SK-N-SH treated with all-trans-retinoic acid at 6 μM for 48 hours (cell line): Measurements from ENCODE around the gene TRIM17.

ENCODE experiments used
- ATAC-seq: fragments of 200-7000 bp; cut with Tn5 transposase; 3 replicates; pipeline ENCODE4 v1.9.1; 2020; ENCODE audit warnings: mild to moderate bottlenecking, moderate library complexity
- ARNTL ChIP-seq: fragments of 450-650 bp; formaldehyde crosslinking; IDR thresholded peaks from 2 replicates; pipeline ENCODE4 v1.5.0; 2020; ENCODE audit warnings: low read depth, mild to moderate bottlenecking, moderate library complexity, borderline replicate concordance
- BACH2 ChIP-seq: fragments of 250-450 bp; sonication (Bioruptor Pico); IDR thresholded peaks from 2 replicates; pipeline ENCODE4 v1.9.0; 2021; ENCODE audit warnings: mild to moderate bottlenecking, borderline replicate concordance
- CREB5 ChIP-seq: fragments of 250-450 bp; sonication (Bioruptor Pico); IDR thresholded peaks from 2 replicates; pipeline ENCODE4 v1.5.1; 2020; ENCODE audit warnings: low read depth, mild to moderate bottlenecking, moderate library complexity
- CSDC2 ChIP-seq: fragments of 250-450 bp; sonication (Bioruptor Pico); IDR thresholded peaks from 2 replicates; pipeline ENCODE4 v1.5.0; 2020; ENCODE audit warnings: mild to moderate bottlenecking, moderate library complexity
- CSRNP3 ChIP-seq: fragments of 250-450 bp; sonication (Bioruptor Pico); IDR thresholded peaks from 2 replicates; pipeline ENCODE4 v1.5.1; 2021; ENCODE audit warnings: mild to moderate bottlenecking, moderate library complexity
- ESRRG ChIP-seq: fragments of 250-450 bp; sonication (Bioruptor Pico); IDR thresholded peaks from 2 replicates; pipeline ENCODE4 v1.6.1; 2021; ENCODE audit warnings: mild to moderate bottlenecking
- GLIS3 ChIP-seq: fragments of 250-450 bp; sonication (Bioruptor Pico); IDR thresholded peaks from 2 replicates; pipeline ENCODE4 v1.5.0; 2020; ENCODE audit warnings: mild to moderate bottlenecking, moderate library complexity
- ISL1 ChIP-seq: fragments of 250-450 bp; sonication (Bioruptor Pico); IDR thresholded peaks from 2 replicates; pipeline ENCODE4 v2.1.2; 2022; ENCODE audit warnings: mild to moderate bottlenecking, moderate library complexity
- OSR1 ChIP-seq: fragments of 250-450 bp; sonication (Bioruptor Pico); IDR thresholded peaks from 2 replicates; pipeline ENCODE4 v1.8.0; 2022; ENCODE audit warnings: moderate library complexity, mild to moderate bottlenecking, inconsistent platforms
- PATZ1 ChIP-seq: fragments of 250-450 bp; sonication (Bioruptor Pico); IDR thresholded peaks from 2 replicates; pipeline ENCODE4 v1.8.0; 2020; ENCODE audit warnings: mild to moderate bottlenecking, moderate library complexity, borderline replicate concordance
- POU6F1 ChIP-seq: fragments of 250-450 bp; sonication (Bioruptor Pico); IDR thresholded peaks from 2 replicates; pipeline ENCODE4 v1.8.0; 2021; ENCODE audit warnings: low read depth, mild to moderate bottlenecking, moderate library complexity, borderline replicate concordance
- PPARA ChIP-seq: fragments of 250-450 bp; sonication (Bioruptor Pico); IDR thresholded peaks from 2 replicates; pipeline ENCODE4 v1.5.0; 2020; ENCODE audit warnings: mild to moderate bottlenecking, borderline replicate concordance
- RARB ChIP-seq: fragments of 250-450 bp; sonication (Bioruptor Pico); IDR thresholded peaks from 2 replicates; pipeline ENCODE4 v1.8.0; 2021; ENCODE audit warnings: mild to moderate bottlenecking, moderate library complexity
- SNAI2 ChIP-seq: fragments of 250-450 bp; sonication (Bioruptor Pico); IDR thresholded peaks from 2 replicates; pipeline ENCODE4 v1.5.0; 2020; ENCODE audit warnings: mild to moderate bottlenecking, moderate library complexity
- TCF4 ChIP-seq: fragments of 250-450 bp; sonication (Bioruptor Pico); IDR thresholded peaks from 2 replicates; pipeline ENCODE4 v1.8.0; 2021; ENCODE audit warnings: mild to moderate bottlenecking, moderate library complexity, borderline replicate concordance
- TOX ChIP-seq: fragments of 250-450 bp; sonication (Bioruptor Pico); IDR thresholded peaks from 2 replicates; pipeline ENCODE4 v1.8.0; 2021; ENCODE audit warnings: mild to moderate bottlenecking, moderate library complexity, borderline replicate concordance
- TSHZ2 ChIP-seq: fragments of 250-450 bp; sonication (Bioruptor Pico); IDR thresholded peaks from 2 replicates; pipeline ENCODE4 v1.5.0; 2020; ENCODE audit warnings: mild to moderate bottlenecking, moderate library complexity
- ZC3H10 ChIP-seq: fragments of 250-450 bp; sonication (Bioruptor Pico); IDR thresholded peaks from 2 replicates; pipeline ENCODE4 v1.5.1; 2021; ENCODE audit warnings: mild to moderate bottlenecking, moderate library complexity
- ZFP3 ChIP-seq: fragments of 250-450 bp; sonication (Bioruptor Pico); IDR thresholded peaks from 2 replicates; pipeline ENCODE4 v1.5.0; 2020; ENCODE audit warnings: mild to moderate bottlenecking, moderate library complexity
- ZNF565 ChIP-seq: fragments of 450-650 bp; formaldehyde crosslinking; conservative IDR thresholded peaks from 2 replicates; pipeline ENCODE4 v1.5.0; 2020; ENCODE audit warnings: low read depth, mild to moderate bottlenecking, moderate library complexity
- ZNF8 ChIP-seq: fragments of 450-650 bp; formaldehyde crosslinking; IDR thresholded peaks from 2 replicates; pipeline ENCODE4 v1.5.0; 2020; ENCODE audit warnings: mild to moderate bottlenecking, moderate library complexity

The TRIM17 gene

GRCh38 chr1:228364068-228364705, 52.5 kb downstream of the TRIM17 start:
- TF ChIP-seq BACH2 (no peak), ZNF565 (CRISPR knock-in tag) (no peak), TSHZ2 (CRISPR knock-in tag) (no peak), CREB5 (CRISPR knock-in tag) (no peak), CSRNP3 (CRISPR knock-in tag) (no peak), ZFP3 (no peak), POU6F1 (CRISPR knock-in tag) (no peak), PPARA (CRISPR knock-in tag) (no peak), ZC3H10 (CRISPR knock-in tag) (no peak), SNAI2 (CRISPR knock-in tag) (no peak), TCF4 (no peak), RARB (no peak), PATZ1 (CRISPR knock-in tag) (no peak), GLIS3 (CRISPR knock-in tag) (no peak), ISL1 (CRISPR knock-in tag) (no peak), ESRRG (no peak), OSR1 (CRISPR knock-in tag) (no peak), CSDC2 (CRISPR knock-in tag) (no peak)
- TF ChIP-seq, all 23 proteins: peak for 0
- ATAC-seq = no peak

GRCh38 chr1:228363686-228364067, 53.0 kb downstream of the TRIM17 start:
- ATAC-seq = no peak
- TF ChIP-seq CSDC2 (CRISPR knock-in tag) (no peak), BACH2 (no peak), ZNF8 (no peak), RARB (no peak), OSR1 (CRISPR knock-in tag) (no peak), ZNF565 (CRISPR knock-in tag) (no peak), ZFP3 (no peak), GLIS3 (CRISPR knock-in tag) (no peak), TOX (no peak), ARNTL (CRISPR knock-in tag) (no peak), PATZ1 (CRISPR knock-in tag) (no peak)
